GM12878 (cell line): ENCODE data around the gene KLHDC8A. TPM values are rescaled to one million over a fixed set of nuclear protein-coding genes. Genes with fewer than 3 reads are reported as not detected.

Experiments
- ATAC-seq: fragments of 200-7000 bp; cut with Tn5 transposase; 3 replicates; pipeline ENCODE4 v1.9.1; 2020; ENCODE audit warnings: mild to moderate bottlenecking, moderate library complexity
- BruUV-seq: library from RNA; stranded (reverse); fragments of 400-500 nt; replicated peaks from 2 replicates; lab custom pipeline; 2021; lab: Mats Ljungman, UMichigan
- CTCF ChIA-PET: fragments of 300-600 bp; sonication (Branson Sonifier 250); formaldehyde crosslinking; extraction: SDS; loops from one replicate; lab custom pipeline; 2021; ENCODE audit warnings: inconsistent platforms; lab: Yijun Ruan, JAX
- POLR2A ChIA-PET: fragments of 350-600 bp; formaldehyde crosslinking; extraction: SDS; loops from one replicate; lab custom pipeline; 2021; ENCODE audit warnings: inconsistent platforms; lab: Charles Lee
- RAD21 ChIA-PET: fragments of 300-600 bp; sonication (Branson Sonifier 250); formaldehyde crosslinking; loops from one replicate; lab custom pipeline; 2023; ENCODE audit warnings: antibody characterized with exemption; ENCODE audit not compliant: unreplicated experiment; lab: Charles Lee
- SMC1A ChIA-PET: fragments of 300-600 bp; sonication (Branson Sonifier 250); formaldehyde crosslinking; loops from one replicate; lab custom pipeline; 2023; ENCODE audit not compliant: unreplicated experiment, uncharacterized antibody; lab: Charles Lee
- DNase-seq: peaks from one replicate; pipeline ENCODE4 v3.0.0-alpha.2; 2011; ENCODE audit warnings: low read depth, low spot score
- FAIRE-seq: peaks from 3 replicates; lab custom pipeline; 2011; peaks lifted over from hg19 to GRCh38; lab: Jason Lieb, UNC
- H2AFZ ChIP-seq: 2 replicates; pipeline ENCODE4 v1.6.0; 2011; ENCODE audit warnings: low read depth, low read length, control low read depth; ENCODE audit not compliant: control insufficient read depth
- H3K27ac ChIP-seq: 2 replicates; pipeline ENCODE4 v1.5.1; 2011; ENCODE audit warnings: control low read depth; ENCODE audit not compliant: control insufficient read depth, insufficient read depth
- H3K27me3 ChIP-seq, 2 experiments: replicated peaks in 1 of 2; 2 replicates each; pipeline versions ENCODE4 v1.6.0 to v1.6.1; 2011; ENCODE audit warnings: low read length in 1 of 2; ENCODE audit not compliant: control insufficient read depth in 2 of 2, insufficient read depth in 2 of 2
- H3K36me3 ChIP-seq, 2 experiments: 2 replicates each; pipeline ENCODE4 v1.5.1; 2011; ENCODE audit warnings: low read length in 1 of 2; ENCODE audit not compliant: control insufficient read depth in 2 of 2, insufficient read depth in 2 of 2
- H3K4me1 ChIP-seq: 2 replicates; pipeline ENCODE4 v1.6.1; 2011; ENCODE audit warnings: mild to moderate bottlenecking, low read length, moderate library complexity, mixed read lengths; ENCODE audit not compliant: control insufficient read depth, insufficient read depth
- H3K4me2 ChIP-seq: 2 replicates; pipeline ENCODE4 v1.6.0; 2011; ENCODE audit warnings: control low read depth; ENCODE audit not compliant: control insufficient read depth, insufficient read depth
- H3K4me3 ChIP-seq: fragments of 200-600 bp; sonication (generic); 2 replicates; pipeline ENCODE4 v1.5.1; 2016
- H3K79me2 ChIP-seq: 2 replicates; pipeline ENCODE4 v1.6.0; 2011; ENCODE audit warnings: low read length; ENCODE audit not compliant: control insufficient read depth, insufficient read depth
- H3K9ac ChIP-seq: 2 replicates; pipeline ENCODE4 v1.8.0; 2011; ENCODE audit warnings: low read length, control low read depth, mixed read lengths; ENCODE audit not compliant: control insufficient read depth, insufficient read depth
- H3K9me3 ChIP-seq: replicated peaks from 3 replicates; pipeline ENCODE4 v1.5.1; 2011; ENCODE audit warnings: mild to moderate bottlenecking, low read length; ENCODE audit not compliant: control insufficient read depth, insufficient read depth
- H4K20me1 ChIP-seq: 2 replicates; pipeline ENCODE4 v1.6.0; 2011; ENCODE audit not compliant: control insufficient read depth, insufficient read depth
- CBX3 ChIP-seq: fragments of 200-600 bp; sonication (generic); IDR thresholded peaks from 2 replicates; pipeline ENCODE4 v1.6.1; 2016; ENCODE audit warnings: low read depth, borderline replicate concordance
- CEBPB ChIP-seq, 2 experiments: fragments of 150-350 bp in 1 of 2; IDR thresholded peaks; 2 replicates each; pipeline ENCODE4 v1.6.1; 2012 to 2014; ENCODE audit warnings: low read depth in 2 of 2, low read length in 2 of 2, borderline replicate concordance in 1 of 2, inconsistent platforms in 1 of 2
- RB1 ChIP-seq: fragments of 450-650 bp; formaldehyde crosslinking; IDR thresholded peaks from 2 replicates; pipeline ENCODE4 v1.6.1; 2017; ENCODE audit warnings: mild to moderate bottlenecking, borderline replicate concordance
- SMC3 ChIP-seq: IDR thresholded peaks from 2 replicates; pipeline ENCODE4 v1.6.1; 2011; ENCODE audit warnings: low read length, improper control_type of control experiment, borderline replicate concordance
- WGBS: methylation state at CpG from one replicate; pipeline ENCODE4 v1.1.6; 2016; ENCODE audit warnings: low lambda C conversion rate; ENCODE audit not compliant: insufficient replicate concordance, insufficient coverage; ENCODE audit errors: missing lambda C conversion rate; 5-methylcytosine and 5-hydroxymethylcytosine counted together
- in situ Hi-C: fragments of 300-500 bp; cut with MboI; formaldehyde crosslinking; loops from 9 replicates; pipeline ENCODE4 v1.14.3; 2018; ENCODE audit warnings: mixed read lengths
- intact Hi-C: fragments of 100-400 bp; cut with micrococcal nuclease; formaldehyde crosslinking; loops from one replicate; pipeline ENCODE4 v1.14.2; 2022; ENCODE audit not compliant: unreplicated experiment
- polyA plus RNA-seq, 11 experiments: library from polyadenylated mRNA; depleted of rRNA in 4 of 11; unstranded in 6 of 11; stranded (reverse) in 5 of 11; fragments of >200 nt; fragmentation: Nextera tagmentation in 4 of 11; fragmentation: Illumina TruSeq in 1 of 11; extraction: Ambion mirVana in 4 of 11; extraction: Trizol in 1 of 11; gene quantifications; 1 replicate in 1 of 11; 2 replicates in 10 of 11; pipeline versions ENCODE4 v1.2.1 to v1.2.3, GENCODE V29; 2011 to 2016; ENCODE audit warnings: inconsistent platforms in 2 of 11, missing spikeins in 2 of 11, low read depth in 1 of 11
- total RNA-seq, 4 experiments: library from RNA; depleted of rRNA in 3 of 4; stranded (reverse); fragments of >200 nt in 3 of 4; fragmentation: Illumina TruSeq in 1 of 4; extraction: Trizol in 1 of 4; gene quantifications; 2 replicates each; pipeline versions ENCODE4 v1.2.1 to v1.2.3, GENCODE V29; 2013 to 2021
- TF ChIP-seq, protein P1 (sequence below): IDR thresholded peaks from 2 replicates; pipeline ENCODE4 v1.6.1; 2012; ENCODE audit warnings: improper control_type of control experiment, low read depth, low read length; ENCODE audit not compliant: insufficient replicate concordance

The KLHDC8A gene
- total and polyA plus RNA-seq, 10 of the 15 experiments (the other 5 are each of a cell fraction or from before 2014, with no cell fraction given): not detected

GRCh38 chr1:205398586-205398985 is 41.9 kb upstream of the KLHDC8A start:
- ChIA-PET POLR2A (no interaction called here), RAD21 (interaction anchor here (1.0 to 7.1 kb wide), 5 partner anchors 26 to 126 kb away, joined by 3 to 214 read pairs (median 21); no protein-coding TSS in a partner anchor), CTCF (interaction anchor here (1.0 to 7.1 kb wide), 8 partner anchors 8 to 126 kb away, joined by 4 to 420 read pairs (median 15); no protein-coding TSS in a partner anchor), SMC1A (interaction anchor here (0.9 to 5.8 kb wide), 10 partner anchors 18 to 126 kb away, joined by 3 to 244 read pairs (median 14); no protein-coding TSS in a partner anchor)
- no peaks in the 10 kb centered on the region for H3K79me2 ChIP-seq
- H3K4me1 ChIP-seq: no peaks in the 10 kb centered on the region
- FAIRE-seq (no peak), ATAC-seq (no peak), DNase-seq (no peak)
- H3K27me3 ChIP-seq: no peaks in the 10 kb centered on the region
- no peaks in the 10 kb centered on the region for H4K20me1 ChIP-seq
- no peak overlapping the region for H3K4me2 ChIP-seq
- no peaks in the 10 kb centered on the region for H3K9me3 ChIP-seq
- no TSS peak for BruUV-seq
- H3K27ac ChIP-seq: no peak overlapping the region
- in situ Hi-C loops (loop anchor here (5.0 kb wide), 2 partner anchors 89 to 124 kb away; no protein-coding TSS in a partner anchor), intact Hi-C loops (no loop called here)
- no peaks in the 10 kb centered on the region for H3K36me3 ChIP-seq
- H3K4me3 ChIP-seq: no peak overlapping the region
- no peak overlapping the region for H2AFZ ChIP-seq
- TF ChIP-seq SMC3 (no peak), CBX3 (no peak), CEBPB (IDR thresholded peaks at IDR 0.05; ENCODE audit: borderline replicate concordance in 1 of 2, low read depth in 2 of 2, low read length in 2 of 2) (no peak)
- WGBS: 35% methylated on average over 4 of the region's 4 CpGs
- no peak overlapping the region for H3K9ac ChIP-seq

GRCh38 chr1:205396967-205397616 is 40.4 kb upstream of the KLHDC8A start:
- Histone ChIP-seq H4K20me1 (no peaks in the 10 kb centered on the region), H3K9ac (no peak overlapping the region), H3K4me1 (no peaks in the 10 kb centered on the region), H2AFZ (no peak overlapping the region), H3K36me3 (no peaks in the 10 kb centered on the region), H3K4me2 (no peak overlapping the region), H3K4me3 (no peak overlapping the region), H3K27ac (no peak overlapping the region), H3K9me3 (no peaks in the 10 kb centered on the region), H3K79me2 (no peaks in the 10 kb centered on the region), H3K27me3 (no peaks in the 10 kb centered on the region)
- ATAC-seq (peak; percentile 65), DNase-seq (peak; percentile 8), FAIRE-seq (no peak)
- ChIA-PET POLR2A (interaction anchor here (0.7 to 1.3 kb wide), 2 partner anchors 34 to 88 kb away, joined by 3 to 4 read pairs; no protein-coding TSS in a partner anchor), RAD21 (interaction anchor here (0.6 to 7.1 kb wide), 21 partner anchors 14 to 260 kb away, joined by 3 to 214 read pairs (median 4); partner anchors contain the start of gene KLHDC8A), CTCF (interaction anchor here (0.7 to 7.1 kb wide), 46 partner anchors 10 to 580 kb away, joined by 3 to 420 read pairs (median 5); no protein-coding TSS in a partner anchor), SMC1A (interaction anchor here (0.6 to 5.8 kb wide), 32 partner anchors 10 to 138 kb away, joined by 3 to 244 read pairs (median 5); partner anchors contain the start of gene CDK18)
- BruUV-seq: no TSS peak
- 2% methylated on average over 6 of the region's 6 CpGs for WGBS
- in situ Hi-C loops (loop anchor here (5.0 kb wide), 2 partner anchors 90 to 125 kb away; no protein-coding TSS in a partner anchor), intact Hi-C loops (loop anchor here (1.0 kb wide), 2 partner anchors 88 to 127 kb away; no protein-coding TSS in a partner anchor)
- TF ChIP-seq, protein P1, sequence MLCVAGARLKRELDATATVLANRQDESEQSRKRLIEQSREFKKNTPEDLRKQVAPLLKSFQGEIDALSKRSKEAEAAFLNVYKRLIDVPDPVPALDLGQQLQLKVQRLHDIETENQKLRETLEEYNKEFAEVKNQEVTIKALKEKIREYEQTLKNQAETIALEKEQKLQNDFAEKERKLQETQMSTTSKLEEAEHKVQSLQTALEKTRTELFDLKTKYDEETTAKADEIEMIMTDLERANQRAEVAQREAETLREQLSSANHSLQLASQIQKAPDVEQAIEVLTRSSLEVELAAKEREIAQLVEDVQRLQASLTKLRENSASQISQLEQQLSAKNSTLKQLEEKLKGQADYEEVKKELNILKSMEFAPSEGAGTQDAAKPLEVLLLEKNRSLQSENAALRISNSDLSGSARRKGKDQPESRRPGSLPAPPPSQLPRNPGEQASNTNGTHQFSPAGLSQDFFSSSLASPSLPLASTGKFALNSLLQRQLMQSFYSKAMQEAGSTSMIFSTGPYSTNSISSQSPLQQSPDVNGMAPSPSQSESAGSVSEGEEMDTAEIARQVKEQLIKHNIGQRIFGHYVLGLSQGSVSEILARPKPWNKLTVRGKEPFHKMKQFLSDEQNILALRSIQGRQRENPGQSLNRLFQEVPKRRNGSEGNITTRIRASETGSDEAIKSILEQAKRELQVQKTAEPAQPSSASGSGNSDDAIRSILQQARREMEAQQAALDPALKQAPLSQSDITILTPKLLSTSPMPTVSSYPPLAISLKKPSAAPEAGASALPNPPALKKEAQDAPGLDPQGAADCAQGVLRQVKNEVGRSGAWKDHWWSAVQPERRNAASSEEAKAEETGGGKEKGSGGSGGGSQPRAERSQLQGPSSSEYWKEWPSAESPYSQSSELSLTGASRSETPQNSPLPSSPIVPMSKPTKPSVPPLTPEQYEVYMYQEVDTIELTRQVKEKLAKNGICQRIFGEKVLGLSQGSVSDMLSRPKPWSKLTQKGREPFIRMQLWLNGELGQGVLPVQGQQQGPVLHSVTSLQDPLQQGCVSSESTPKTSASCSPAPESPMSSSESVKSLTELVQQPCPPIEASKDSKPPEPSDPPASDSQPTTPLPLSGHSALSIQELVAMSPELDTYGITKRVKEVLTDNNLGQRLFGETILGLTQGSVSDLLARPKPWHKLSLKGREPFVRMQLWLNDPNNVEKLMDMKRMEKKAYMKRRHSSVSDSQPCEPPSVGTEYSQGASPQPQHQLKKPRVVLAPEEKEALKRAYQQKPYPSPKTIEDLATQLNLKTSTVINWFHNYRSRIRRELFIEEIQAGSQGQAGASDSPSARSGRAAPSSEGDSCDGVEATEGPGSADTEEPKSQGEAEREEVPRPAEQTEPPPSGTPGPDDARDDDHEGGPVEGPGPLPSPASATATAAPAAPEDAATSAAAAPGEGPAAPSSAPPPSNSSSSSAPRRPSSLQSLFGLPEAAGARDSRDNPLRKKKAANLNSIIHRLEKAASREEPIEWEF: no peak
- TF ChIP-seq RB1: no peak
